ENCODE data around the gene GRIK3.

GRIK3 gene

DNA sequence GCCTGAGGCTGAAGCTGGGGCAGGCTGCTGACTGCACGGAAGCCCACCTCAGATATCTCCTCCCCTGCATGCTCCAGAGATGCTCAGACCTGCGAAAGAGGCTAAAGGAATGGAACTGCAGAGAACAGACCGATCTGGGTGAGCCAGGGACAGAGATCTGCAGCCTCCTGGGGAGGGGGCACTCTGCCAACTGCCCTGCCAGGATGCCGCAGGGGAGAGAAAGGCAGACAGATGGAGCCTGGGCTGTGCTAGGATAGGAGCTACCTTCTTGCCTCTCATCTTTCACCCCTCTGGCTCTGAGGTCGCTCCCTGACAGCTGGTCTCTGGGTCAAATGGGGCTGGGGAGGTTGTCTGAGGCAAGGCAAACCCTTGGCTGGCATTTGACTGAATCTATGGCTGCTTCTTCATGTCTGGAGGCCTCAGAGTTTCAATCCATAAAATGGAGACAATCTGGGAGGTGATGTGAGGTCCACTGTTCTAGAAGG is 238.2 kb downstream of the GRIK3 start:
- no peak for DNase-seq (ENCODE audit: extremely low read depth in 1 of 2, low read depth in 1 of 2)

DNA sequence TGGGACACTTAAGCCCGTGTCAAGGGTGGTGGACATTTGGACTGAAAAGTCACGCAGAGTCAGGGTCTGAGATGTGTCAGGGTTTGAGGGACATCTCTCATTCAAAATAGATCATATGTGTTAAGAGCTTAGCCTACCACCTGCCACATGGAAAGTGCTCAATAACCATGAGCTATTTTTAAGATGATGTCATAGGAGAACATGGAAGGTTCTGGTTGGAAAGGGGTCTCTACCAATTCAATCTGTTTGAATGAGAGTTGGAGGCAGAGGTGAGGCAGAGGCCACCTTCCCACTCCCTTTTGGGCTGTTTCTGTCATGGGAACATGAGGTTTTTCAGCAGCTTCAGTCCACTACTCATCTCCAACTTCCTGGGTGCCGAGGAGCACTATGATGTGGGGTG is 239.9 kb downstream of the GRIK3 start:
- no peak for DNase-seq (ENCODE audit: extremely low read depth in 1 of 2, low read depth in 1 of 2)

DNA sequence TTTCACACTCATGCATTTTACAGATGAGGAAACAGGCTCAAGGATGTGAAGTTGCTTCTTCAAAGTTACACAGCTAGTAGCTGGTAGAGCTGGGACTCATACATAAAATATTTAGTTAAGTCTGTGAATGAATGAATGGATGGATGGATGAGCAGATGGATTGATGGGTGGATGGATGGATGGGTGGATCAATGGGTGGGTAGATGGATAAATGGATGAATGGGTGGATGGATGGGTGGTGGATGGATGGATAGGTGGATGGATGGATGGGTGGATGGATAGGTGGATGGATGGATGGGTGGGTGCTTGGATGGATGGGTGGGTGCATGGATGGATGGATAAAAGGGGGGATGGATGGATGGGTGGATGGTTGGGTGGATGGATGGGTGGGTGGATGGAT is 240.9 kb downstream of the GRIK3 start:
- DNase-seq (ENCODE audit: extremely low read depth in 1 of 2, low read depth in 1 of 2): no peak

- no peak for DNase-seq (ENCODE audit: extremely low read depth in 1 of 2, low read depth in 1 of 2)
These were observed 242.0 kb downstream of the GRIK3 start for GRCh38 chr1:36792292-36792691.

- no peak for DNase-seq (ENCODE audit: extremely low read depth in 1 of 2, low read depth in 1 of 2)
These were observed 244.1 kb downstream of the GRIK3 start for GRCh38 chr1:36790191-36790590.

GRCh38 chr1:36789535-36789934 is 244.8 kb downstream of the GRIK3 start:
- no peak for DNase-seq (ENCODE audit: extremely low read depth in 1 of 2, low read depth in 1 of 2)

DNA sequence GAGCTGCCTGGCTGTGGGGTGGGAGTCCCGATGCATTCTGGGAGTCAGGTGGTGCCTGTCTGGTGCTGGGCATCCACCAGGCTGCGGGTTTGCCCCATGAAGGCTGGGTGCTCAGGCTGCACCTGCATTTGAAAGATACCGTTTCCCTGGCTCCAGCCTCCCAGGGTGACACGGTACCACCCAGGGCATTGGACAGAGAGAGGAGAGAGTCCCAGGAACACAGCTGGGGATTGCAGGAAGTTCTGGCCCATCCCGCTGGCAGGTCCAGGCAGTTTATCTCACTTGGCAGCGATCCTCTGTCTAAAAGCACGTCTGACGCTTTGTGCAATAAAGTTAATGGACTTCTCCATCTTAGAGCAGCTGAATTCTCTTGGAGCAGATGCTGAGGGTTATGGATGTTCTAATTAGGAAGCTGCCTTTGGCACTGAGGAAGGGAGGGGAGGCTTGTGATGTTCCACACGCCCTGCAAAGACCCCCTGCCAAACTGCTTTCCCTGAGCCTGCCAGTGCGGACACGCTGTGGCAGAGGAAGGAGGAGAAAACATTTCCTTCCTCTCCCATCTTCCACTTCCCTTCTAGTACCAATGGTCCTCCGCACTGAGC is 246.9 kb downstream of the GRIK3 start:
- no peak for DNase-seq (ENCODE audit: extremely low read depth in 1 of 2, low read depth in 1 of 2)

- no peak for DNase-seq (ENCODE audit: extremely low read depth in 1 of 2, low read depth in 1 of 2)
These were observed 247.9 kb downstream of the GRIK3 start for GRCh38 chr1:36786425-36786824.

GRCh38 chr1:36784147-36784859 is 250.0 kb downstream of the GRIK3 start:
- no peak for DNase-seq (ENCODE audit: extremely low read depth in 1 of 2, low read depth in 1 of 2)

GRCh38 chr1:36783475-36783874 is 250.8 kb downstream of the GRIK3 start:
- DNase-seq (ENCODE audit: extremely low read depth in 1 of 2, low read depth in 1 of 2): no peak

- DNase-seq (ENCODE audit: extremely low read depth in 1 of 2, low read depth in 1 of 2): no peak
These were observed 251.5 kb downstream of the GRIK3 start for GRCh38 chr1:36782785-36783184.

DNA sequence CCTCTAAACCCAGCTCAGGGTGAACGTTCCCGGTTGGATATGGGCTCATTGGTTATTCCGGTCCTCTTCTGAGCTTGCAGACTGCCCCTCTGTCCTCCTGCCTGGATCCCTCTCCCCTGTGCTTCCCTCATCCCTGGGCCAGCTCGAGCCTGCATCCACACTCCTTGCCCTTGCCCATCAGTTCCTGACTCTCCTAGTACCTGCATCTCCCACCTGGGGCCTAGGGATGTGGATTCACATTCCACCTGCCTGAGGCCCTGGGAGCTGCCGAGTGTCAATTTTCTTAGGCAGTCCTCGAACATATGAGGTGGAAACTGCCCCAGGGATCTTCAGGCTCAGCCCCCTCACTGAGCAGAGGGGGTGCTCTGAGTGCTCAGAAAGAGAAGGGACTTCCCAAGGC is 252.2 kb downstream of the GRIK3 start:
- DNase-seq (ENCODE audit: extremely low read depth in 1 of 2, low read depth in 1 of 2): no peak

GRCh38 chr1:36781098-36781497 is 253.2 kb downstream of the GRIK3 start:
- DNase-seq (ENCODE audit: extremely low read depth in 1 of 2, low read depth in 1 of 2): no peak

- DNase-seq (ENCODE audit: extremely low read depth in 1 of 2, low read depth in 1 of 2): no peak
These were observed 255.6 kb downstream of the GRIK3 start for GRCh38 chr1:36778740-36779139.

GRCh38 chr1:36776948-36777831 is 257.1 kb downstream of the GRIK3 start:
- DNase-seq (ENCODE audit: extremely low read depth in 1 of 2, low read depth in 1 of 2): no peak

- DNase-seq (ENCODE audit: extremely low read depth in 1 of 2, low read depth in 1 of 2): no peak
These were observed 258.1 kb downstream of the GRIK3 start for GRCh38 chr1:36776256-36776655.

GRCh38 chr1:36775716-36776115 is 258.6 kb downstream of the GRIK3 start:
- DNase-seq (ENCODE audit: extremely low read depth in 1 of 2, low read depth in 1 of 2): no peak

GRCh38 chr1:36773827-36774541 is 260.3 kb downstream of the GRIK3 start:
- no peak for DNase-seq (ENCODE audit: extremely low read depth in 1 of 2, low read depth in 1 of 2)

- DNase-seq (ENCODE audit: extremely low read depth in 1 of 2, low read depth in 1 of 2): no peak
These were observed 261.4 kb downstream of the GRIK3 start for GRCh38 chr1:36772647-36773495.

DNA sequence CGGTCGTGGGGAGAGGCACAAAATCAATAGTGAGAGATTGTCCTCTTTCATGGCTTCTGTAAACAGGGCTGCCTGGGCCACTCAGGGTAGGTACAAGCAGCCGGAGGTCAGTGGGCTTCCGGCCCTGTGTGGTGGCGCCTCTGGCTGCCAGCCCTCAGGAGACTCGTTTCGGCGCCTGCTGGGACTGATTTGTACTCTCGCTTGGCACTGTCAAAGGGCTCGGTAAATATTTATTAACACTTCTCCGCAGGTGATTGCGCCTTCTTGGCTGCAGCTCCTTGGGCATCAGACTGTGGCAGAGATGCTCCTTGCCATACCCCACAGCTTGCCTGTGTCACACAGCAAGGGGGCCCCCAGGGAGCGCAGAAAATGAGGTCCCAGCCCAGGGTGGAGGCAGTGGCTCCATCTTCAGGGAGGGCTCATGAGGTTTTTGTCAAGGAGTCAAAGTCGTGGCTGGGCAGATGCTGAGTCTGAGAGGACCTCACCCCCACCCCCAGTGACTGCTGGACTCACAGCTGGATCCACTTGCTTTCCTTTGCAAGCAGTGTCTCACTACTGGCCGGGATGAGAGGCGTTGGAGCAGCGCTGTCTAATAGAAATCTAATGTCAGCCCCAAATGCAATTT is 262.5 kb downstream of the GRIK3 start:
- DNase-seq (ENCODE audit: extremely low read depth in 1 of 2, low read depth in 1 of 2): no peak

Data from activated CD8-positive, alpha-beta memory T cell treated with anti-CD3 and anti-CD28 coated beads for 1 hour (primary cell).